HTERT RPE-1 (cell line): ENCODE data around the gene GLIS1.

Experiments
- in situ Hi-C: fragments of 300-500 bp; cut with MboI; formaldehyde crosslinking; loops from 4 replicates; pipeline ENCODE4 v1.14.3; 2020; ENCODE audit warnings: low sequenced_read_pairs

Gene GLIS1

DNA sequence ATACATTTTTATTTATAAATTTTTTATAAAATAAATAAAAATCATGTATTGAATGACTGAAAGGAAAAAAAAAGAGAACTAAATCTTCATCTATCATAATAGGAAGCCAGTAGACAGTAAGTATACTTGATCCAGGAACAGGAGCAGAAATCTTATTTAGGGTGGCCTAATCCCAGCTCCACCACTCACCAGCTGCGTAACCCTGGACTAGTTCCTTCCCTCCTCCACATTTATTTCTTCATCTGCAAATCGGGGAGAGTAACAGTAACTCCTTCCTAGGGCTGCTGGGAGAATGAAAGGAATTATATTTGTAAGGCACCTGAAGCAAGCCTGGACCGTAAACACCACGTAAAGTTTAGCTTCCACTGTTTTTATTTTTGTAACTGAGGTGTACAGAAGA lies 17.9 kb downstream of the GLIS1 start:
- in situ Hi-C loops = no loop called here

DNA sequence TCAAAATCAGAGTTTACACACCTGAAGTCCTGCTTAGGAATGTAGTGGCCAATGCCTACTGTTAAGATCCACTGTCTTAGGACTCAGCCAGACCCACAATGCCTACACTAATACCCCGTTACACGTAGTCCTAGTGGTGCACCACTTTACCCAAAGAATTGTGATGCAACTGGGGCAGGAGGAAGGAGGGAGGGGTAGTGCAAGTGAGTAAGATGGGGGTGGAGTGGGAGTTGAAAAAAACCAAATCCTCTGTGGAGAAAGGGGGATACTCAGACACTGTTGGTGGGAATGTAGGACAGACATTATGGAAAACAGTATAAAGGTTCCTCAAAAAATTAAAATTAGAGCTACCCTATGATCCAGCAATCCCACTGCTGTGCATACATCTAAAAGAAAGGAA lies 19.5 kb downstream of the GLIS1 start:
- in situ Hi-C loops = no loop called here

DNA sequence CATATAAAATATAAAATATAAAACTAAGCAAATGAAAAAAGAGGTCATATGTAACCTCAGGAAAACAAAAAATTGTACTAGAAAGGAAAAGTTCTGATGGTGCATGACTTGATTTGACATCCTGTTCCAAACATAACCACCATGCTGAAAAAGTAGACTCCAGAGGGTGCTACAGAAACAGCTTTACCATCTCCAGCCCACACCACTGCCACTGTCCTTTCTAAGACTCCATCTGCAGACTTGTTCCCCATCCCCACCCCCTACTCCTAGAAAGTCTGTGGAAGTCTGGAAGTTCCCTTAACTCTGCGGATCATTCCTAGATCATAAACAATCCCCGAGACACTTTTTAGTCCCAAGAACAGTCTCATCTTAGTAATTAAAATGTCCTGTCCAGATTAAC lies 20.5 kb downstream of the GLIS1 start:
- in situ Hi-C loops = no loop called here

DNA sequence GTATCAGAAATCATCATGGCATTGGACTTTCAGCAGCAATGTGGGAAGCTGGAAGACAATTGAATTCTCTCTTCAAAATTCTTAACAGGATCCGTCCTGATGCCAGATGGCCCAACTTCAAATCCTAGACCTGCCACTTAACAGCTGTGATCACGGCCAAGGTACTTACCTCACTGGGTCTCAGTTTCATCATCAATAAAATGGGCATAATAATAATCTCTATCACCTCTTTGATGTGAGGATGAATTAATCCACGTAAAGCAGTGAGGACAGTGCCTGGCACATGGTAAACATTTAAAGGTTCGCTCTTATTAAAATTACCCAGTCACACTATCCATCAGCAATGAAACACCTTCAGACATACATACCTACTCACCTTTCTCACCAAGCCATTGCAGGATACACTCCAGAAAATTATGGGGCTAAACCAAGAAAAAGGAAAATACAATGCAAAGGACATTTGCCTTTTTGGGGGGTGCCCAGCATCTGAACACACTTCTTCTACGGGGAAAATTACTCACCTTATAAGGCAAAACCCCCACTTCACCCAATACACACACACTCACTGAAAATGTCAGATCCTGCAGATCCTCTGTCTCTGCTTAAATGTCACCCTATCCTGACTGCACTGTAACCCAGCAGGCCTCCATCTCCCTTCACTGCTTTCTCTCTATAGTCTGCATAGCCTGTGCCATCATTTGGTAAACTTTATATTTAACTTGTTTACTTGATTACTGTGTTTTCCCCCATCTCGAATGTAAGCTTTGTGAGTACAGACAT lies 21.7 kb downstream of the GLIS1 start:
- in situ Hi-C loops = no loop called here

DNA sequence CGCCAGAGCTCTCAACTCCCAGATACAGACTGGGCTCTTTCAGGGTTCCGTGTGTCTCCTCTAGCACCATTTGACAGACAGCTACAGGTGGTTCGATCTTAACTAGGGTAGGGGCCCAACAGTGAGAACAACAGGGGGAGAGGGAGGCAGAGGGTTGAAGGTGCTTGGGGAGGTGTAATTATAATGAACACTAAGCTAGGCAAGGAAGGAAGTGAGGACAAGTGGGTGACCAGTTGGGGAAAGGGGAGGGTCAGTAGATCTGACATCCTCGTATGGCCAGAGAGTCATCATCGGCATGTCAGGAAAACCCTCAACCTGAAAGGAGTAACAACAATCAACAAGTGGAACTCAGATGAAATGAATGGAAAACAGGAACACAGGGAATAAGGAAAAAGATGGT lies 22.8 kb downstream of the GLIS1 start:
- in situ Hi-C loops = no loop called here

DNA sequence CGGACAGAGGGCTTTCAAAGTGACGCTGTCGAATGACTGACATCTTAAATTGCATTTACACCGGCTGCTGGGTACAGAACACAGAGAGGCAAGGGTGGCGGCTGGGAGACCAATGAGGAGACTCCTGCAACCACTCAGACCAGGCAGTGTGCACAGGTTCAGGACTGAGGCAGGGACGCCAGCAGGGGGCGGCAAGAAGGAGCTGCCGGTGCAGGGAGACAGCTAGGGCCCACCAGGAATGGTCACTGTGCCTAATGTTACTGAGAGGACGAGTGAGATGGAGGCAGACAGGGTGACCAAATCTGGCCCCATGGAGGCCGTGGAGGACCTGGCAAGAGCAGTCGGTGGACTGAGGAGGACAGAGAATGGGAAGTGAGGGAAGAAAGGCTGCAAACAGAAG lies 23.5 kb downstream of the GLIS1 start:
- in situ Hi-C loops = no loop called here

DNA sequence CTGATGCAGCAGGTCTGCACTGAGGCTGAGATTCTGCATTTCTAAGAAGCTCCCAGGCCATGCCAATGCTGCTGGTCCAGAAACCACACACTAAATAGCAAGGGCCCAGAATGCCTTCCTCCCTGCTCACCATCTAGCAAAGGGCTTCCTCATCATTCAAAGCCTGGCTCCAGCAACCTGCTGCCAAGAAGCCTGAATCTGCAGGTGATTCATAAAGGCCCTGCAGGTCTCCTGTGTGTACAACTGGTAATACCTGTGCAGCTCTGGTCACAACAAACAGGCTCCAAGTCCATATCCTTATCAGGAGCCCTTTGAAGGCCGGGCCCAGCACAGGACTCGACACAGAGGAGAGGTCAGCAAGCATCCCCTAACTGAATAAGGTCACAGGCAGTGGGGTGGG lies 26.7 kb downstream of the GLIS1 start:
- in situ Hi-C loops = no loop called here

DNA sequence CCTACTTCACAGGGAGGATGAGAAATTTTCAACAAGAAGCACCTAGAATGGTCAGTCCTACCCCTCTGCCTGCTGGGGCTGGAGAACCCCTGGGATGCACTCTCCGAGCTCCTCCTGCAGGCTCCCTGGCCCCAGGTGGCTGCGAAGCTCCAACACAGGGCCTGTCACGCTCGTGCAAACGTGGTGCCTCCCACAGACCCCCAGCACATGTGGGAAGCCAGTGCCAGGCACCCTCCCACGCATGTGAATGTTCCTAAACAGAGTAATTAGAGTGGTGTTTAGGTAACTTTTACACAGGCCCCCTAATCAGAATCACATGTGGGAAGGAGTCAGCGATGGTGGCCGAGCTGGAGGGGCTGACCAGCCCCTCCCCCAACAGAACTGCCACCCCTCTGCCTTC lies 28.4 kb downstream of the GLIS1 start:
- in situ Hi-C loops = no loop called here

DNA sequence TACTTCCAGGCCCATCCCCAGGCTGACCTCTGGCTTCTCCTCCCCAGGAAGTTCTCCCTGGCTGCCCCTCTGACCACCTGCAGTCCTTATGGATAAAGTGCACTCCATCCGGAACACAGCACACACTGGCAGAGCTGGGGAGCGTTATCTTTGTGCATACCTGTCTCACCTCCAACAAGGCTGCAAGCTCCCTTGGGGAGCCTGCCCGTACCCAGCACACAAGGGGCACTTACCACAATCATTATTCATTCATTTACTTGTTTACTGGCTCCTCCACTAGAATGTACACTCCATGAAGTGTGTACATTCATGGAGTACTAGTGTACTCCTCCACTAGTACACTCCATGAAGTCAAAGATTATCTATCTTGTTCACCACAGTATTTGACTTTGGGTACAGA lies 30.3 kb downstream of the GLIS1 start:
- in situ Hi-C loops = no loop called here

DNA sequence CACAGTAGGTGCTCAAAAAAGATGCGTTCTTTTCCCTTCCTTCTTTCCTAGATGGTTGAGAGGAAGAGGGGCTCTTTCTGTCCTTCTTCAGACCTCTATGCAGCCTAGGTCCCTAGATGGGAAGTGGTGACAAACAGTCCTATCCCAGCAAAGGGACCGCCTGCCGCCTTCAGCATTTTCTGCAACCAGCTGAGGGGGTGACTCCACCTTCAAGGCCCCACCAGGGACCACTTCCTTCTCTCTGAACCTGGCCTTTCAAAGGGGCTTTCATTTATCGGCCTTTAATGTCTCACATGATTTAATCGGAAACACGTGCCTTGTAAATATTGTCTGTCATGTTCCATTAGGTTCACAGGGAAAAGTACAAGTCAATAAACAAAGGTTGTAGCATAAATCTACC lies 32.6 kb downstream of the GLIS1 start:
- in situ Hi-C loops = no loop called here

DNA sequence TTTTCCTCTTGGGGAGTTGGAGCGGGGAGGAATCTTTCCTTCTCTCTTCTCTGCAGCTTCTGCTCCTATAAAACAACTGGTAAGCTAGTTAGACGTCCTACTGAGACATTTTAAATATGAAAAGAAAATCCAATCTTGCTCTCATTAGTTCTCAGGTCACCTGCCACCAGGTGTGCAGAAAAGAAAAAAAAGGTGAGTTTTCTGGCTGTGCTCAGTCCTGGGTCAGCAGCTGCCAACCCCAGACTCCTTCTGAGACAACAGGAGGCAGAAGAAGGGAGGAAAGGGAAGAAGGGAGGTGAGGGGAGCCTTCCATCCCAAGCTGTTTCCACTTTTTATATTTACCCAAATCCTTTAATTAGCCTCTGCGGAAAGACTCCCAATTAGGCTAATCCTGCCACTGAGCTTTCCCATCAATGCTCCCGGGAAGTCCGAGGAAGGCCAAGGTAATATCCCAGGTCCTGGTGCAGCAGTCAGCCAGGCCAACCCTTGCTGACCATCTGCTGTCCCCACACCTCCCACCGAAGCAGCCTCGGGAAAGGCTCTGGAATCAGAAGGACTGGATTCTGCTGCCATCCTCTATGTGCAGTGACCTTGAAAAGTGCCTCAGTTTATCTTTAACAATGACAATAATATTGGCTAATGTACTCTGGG lies 33.4 kb downstream of the GLIS1 start:
- in situ Hi-C loops = no loop called here

DNA sequence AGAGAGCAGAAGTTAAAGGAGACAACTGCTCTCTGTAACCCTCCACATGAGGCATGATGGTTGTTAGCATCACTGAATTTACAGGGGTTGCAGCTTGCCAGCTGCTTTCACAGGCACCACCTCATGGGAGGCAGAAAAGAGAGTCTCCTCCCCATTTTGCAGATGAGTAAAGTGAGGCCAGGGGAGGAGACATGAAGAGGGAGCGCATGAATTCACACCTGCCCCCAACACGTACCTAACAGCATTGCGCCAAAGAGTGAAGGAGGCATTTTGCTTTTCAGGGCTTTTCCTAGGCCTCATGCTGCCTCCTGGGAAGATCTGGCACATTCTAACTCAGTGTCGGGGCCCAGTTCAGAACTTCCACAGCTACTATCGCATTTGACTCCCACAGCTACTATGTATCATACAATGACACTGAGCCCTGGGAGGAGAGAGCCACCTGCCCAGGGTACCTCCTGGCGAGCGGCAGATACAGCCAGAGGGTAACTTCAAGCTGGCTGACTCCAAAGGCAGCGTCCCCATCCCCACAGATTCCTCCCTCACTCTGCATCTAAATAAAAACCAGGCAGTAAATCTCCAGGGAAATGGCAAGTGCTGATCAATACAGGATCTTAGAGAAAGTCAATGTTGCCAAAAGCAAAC lies 34.0 kb downstream of the GLIS1 start:
- in situ Hi-C loops = no loop called here

DNA sequence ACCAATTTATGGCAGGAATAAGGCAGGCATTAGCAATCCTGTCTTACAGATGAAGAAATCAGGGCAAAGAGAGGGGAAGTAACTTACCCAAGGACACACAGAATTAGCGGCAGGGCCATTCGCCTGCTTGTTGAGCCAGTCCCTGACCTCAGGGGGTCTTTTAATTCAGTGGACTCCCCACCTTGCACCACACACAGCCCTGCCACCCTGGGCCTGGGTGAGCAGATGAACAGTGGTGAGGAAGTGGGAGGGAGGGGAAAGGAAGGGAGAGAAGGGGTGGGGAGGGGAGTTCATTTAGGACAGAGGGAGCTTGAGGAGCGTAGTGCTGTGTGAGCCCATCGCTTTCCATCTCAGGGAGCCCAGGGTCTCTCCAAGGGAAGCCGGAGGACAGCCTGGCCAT lies 34.7 kb downstream of the GLIS1 start:
- in situ Hi-C loops = no loop called here

DNA sequence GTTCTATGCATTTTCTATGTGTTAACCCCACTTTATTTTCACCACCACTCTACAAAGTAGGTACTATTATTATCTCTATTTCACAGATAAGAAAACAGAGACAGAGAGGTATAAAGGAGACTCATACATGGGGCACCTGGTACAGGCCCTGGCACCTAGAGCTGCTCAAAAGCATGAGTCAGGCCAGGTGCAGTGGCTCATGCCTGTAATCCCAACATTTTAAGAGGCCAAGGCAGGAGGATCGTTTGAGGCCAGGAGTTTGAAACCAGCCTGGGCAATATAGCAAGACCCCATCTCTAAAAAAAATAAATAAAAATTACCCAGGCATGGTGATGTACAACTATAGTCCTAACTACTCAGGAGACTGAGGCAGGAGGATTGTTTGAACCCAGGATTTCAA lies 35.8 kb downstream of the GLIS1 start:
- in situ Hi-C loops = no loop called here

DNA sequence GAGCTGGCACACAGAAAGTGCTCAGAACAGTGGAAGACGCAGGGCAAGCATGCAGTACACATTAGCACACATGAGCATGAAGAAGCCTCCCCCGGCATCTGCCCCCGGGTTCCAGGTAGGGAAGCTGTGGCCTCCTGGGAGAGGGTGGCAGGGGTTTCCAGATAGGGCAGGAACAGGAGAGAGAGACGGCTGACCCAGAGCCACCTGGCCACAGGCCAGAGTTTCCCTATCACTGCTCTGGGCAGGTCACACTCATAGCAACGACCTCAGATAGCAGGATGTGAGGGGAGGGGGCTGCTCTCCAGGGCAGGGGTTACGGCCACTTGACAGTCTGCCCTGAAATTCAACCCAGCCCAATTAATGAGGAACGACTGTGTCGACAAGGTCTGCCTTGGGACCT lies 36.6 kb downstream of the GLIS1 start:
- in situ Hi-C loops = no loop called here

DNA sequence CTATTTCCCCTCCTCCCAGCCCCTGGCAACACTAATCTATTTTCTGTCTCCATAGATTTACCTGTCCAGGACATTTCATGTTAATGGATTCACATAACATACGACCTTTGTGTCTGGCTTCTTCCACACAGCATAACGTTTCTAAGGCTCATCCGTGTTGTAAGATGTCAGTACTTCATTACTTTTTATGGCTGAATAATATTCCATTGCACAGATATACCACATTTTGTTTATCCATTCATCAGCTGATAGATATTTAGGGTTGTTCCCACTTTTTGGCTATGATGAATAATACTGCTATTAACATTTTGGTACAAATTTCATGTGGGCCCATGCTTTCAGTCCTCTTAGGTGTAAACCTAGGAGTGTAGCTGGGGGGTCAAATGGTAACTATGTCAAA lies 38.2 kb downstream of the GLIS1 start:
- in situ Hi-C loops = no loop called here

DNA sequence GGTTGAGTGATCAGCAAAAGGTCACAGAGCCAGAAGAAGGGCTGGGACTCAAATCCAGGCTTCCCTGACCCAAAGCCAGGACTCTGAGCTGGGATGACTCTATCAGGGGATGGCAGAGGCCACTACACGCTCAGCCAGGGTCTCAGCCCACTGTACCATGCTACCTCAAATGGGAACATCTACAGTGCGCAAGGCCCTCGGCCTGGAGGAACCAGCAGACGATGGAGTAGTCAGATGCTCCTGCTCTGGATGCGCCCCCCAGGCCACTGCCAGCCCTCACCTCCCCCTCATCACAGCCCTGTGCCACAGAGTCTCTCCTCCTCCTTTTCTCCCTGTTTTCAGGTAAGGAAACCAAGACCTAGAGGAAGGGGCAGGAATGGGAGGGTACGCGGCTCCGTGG lies 39.0 kb downstream of the GLIS1 start:
- in situ Hi-C loops = no loop called here

DNA sequence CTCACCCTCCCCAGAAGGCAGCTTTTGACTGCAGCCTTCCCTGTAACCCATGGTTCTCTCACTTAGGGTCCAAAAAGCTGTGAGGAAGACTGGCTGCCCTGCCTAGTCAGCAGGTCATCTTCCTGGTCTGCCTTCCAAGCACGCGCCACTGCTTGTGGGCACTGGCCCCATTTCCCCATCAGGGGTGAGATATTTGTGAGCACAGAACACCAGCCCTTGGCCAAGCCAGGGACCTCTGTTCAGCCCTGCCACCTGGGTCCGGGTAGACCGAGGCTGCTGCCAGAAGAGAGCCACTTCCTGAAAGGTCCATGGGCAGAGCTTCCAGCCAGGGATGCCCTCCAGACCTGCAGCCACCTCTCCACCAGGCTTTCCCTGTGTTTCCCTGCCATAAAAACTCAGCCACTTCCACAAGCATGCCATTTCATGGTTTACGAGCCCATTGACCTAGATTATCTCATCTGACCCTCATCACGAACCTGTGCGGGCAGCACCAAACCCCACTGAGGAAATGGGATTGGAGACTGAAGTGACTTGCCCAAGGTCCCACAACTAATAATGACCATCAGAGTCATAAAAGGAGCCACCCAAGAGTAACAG lies 40.5 kb downstream of the GLIS1 start:
- in situ Hi-C loops = no loop called here

DNA sequence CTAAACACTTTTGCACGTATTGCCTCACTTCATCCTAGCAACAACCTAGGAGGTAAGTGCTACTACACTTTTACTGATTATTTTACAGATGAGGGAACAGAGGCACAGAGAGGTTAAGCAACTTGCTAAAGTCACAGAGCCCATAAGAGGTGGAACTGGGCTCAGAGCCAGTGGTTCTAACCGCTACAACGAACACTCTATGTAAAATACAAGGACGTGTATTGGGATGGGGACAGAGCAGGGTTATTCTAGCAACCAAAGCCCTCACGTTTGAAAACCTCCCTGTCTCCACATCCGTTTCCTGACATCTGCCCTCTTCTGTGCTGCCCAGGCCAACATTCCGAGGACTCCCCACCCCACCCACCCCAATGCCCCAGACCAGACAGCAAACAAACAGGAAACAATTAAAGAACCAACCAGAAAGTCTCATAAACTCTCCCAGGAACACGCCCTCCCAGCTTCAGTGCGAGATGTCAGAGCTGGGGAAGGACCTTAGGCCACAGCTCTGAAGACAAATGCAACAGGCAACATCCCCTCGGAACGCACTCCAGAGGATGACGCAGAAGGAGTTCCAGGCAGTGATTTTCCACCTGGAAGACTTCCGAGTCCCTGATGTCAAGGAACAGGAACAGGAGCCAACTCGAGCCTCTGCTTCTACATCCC lies 41.1 kb downstream of the GLIS1 start:
- in situ Hi-C loops = no loop called here

DNA sequence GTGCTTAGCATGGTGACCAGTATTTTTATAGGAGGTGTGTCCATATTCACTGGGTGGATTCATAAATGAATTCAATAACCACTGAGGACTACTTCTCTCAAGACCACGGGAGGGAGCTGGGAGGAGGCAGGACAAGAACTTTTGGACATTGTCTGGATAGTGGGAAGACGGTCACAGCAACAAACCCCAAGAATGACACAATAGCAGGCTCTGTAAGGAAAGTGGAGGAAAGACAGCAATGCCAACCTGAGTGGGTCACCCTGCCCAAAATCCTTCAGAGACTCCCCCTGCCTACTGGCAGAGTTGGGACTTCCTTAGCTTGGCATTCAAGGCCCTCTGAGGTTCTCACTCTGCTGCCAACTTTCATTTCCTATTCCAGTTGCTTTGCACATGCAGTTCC lies 42.0 kb downstream of the GLIS1 start:
- in situ Hi-C loops = no loop called here

DNA sequence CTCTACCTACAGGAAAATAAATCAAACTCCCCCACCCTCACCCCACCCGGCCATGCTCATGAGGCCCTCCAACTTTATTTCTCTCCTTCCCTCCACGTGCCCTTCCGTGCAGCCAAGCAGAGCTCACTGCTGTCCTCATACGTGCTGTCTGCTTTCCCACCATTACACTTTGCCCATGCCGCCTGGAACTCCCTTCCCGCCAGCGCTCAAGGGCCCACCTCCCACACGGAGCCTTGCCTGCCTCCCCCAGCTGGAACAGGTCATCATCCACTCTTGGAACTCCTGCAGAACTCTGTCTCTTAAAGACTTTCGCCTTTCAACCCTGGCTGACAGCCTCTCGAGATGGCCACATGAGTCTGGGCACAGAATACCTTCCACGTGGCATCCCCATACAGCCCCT lies 42.4 kb downstream of the GLIS1 start:
- in situ Hi-C loops = no loop called here
